Memory B cell (primary cell): ENCODE measurements around the gene ZNF552.

Source experiments
- ATAC-seq: fragments of 150-1000 bp; cut with Tn5 transposase; 2 replicates; pipeline ENCODE4 v1.10.0; 2021; ENCODE audit warnings: low read depth, mild to moderate bottlenecking, moderate library complexity
- DNase-seq, 2 donors: peaks; one replicate each; pipeline ENCODE4 v3.0.0; 2022; ENCODE audit warnings: low spot score in 2 of 2
- H3K27ac Mint-ChIP-seq: one replicate; pipeline ENCODE4 v1.8.0; 2022; ENCODE audit warnings: mild to moderate bottlenecking, moderate library complexity, mixed read lengths
- H3K27me3 Mint-ChIP-seq: one replicate; pipeline ENCODE4 v1.8.0; 2022; ENCODE audit warnings: mixed read lengths
- H3K36me3 Mint-ChIP-seq: one replicate; pipeline ENCODE4 v1.8.0; 2022; ENCODE audit warnings: mild to moderate bottlenecking, mixed read lengths
- H3K4me1 Mint-ChIP-seq: one replicate; pipeline ENCODE4 v1.8.0; 2022; ENCODE audit warnings: mixed read lengths
- H3K4me3 Mint-ChIP-seq: one replicate; pipeline ENCODE4 v1.8.0; 2022; ENCODE audit warnings: mild to moderate bottlenecking, moderate library complexity, mixed read lengths
- H3K9me3 Mint-ChIP-seq: one replicate; pipeline ENCODE4 v1.8.0; 2022; ENCODE audit warnings: mixed read lengths

Gene ZNF552

GRCh38 chr19:57779220-57779845 lies 35.4 kb downstream of the ZNF552 start:
- H3K27ac Mint-ChIP-seq, result no peak overlapping the region
- H3K27me3 Mint-ChIP-seq, result no peaks in the 10 kb centered on the region
- peaks cover 16% of the 10 kb centered on the region for H3K9me3 Mint-ChIP-seq
- H3K36me3 Mint-ChIP-seq, result peaks cover 57% of the 10 kb centered on the region
- H3K4me3 Mint-ChIP-seq, result no peak overlapping the region
- H3K4me1 Mint-ChIP-seq, result peaks cover 18% of the 10 kb centered on the region
- ATAC-seq (no peak), DNase-seq (no peak)

- no peak for ATAC-seq
- DNase-seq, result no peak
- H3K4me3 Mint-ChIP-seq, result no peak overlapping the region
- peaks cover 24% of the 10 kb centered on the region for H3K4me1 Mint-ChIP-seq
- peaks cover 19% of the 10 kb centered on the region for H3K9me3 Mint-ChIP-seq
- peaks cover 62% of the 10 kb centered on the region for H3K36me3 Mint-ChIP-seq
- no peaks in the 10 kb centered on the region for H3K27me3 Mint-ChIP-seq
- H3K27ac Mint-ChIP-seq, result no peak overlapping the region
These were observed 36.4 kb downstream of the ZNF552 start for GRCh38 chr19:57778336-57778735.

- Mint-ChIP-seq H3K27me3 (no peaks in the 10 kb centered on the region), H3K27ac (no peak overlapping the region), H3K4me3 (no peak overlapping the region), H3K36me3 (peaks cover 68% of the 10 kb centered on the region), H3K4me1 (peaks cover 30% of the 10 kb centered on the region), H3K9me3 (peaks cover 22% of the 10 kb centered on the region)
- ATAC-seq (no peak), DNase-seq (no peak)
These were observed 37.9 kb downstream of the ZNF552 start for GRCh38 chr19:57776764-57777296.

GRCh38 chr19:57773488-57773887 lies 41.2 kb downstream of the ZNF552 start:
- no peaks in the 10 kb centered on the region for H3K27me3 Mint-ChIP-seq
- DNase-seq (no peak), ATAC-seq (no peak)
- peak overlapping the region; percentile 8 for H3K4me3 Mint-ChIP-seq
- H3K4me1 Mint-ChIP-seq, result peaks cover 43% of the 10 kb centered on the region
- H3K9me3 Mint-ChIP-seq, result peaks cover 13% of the 10 kb centered on the region
- H3K36me3 Mint-ChIP-seq, result peaks cover 45% of the 10 kb centered on the region
- H3K27ac Mint-ChIP-seq, result peak overlapping the region; percentile 85

GRCh38 chr19:57771417-57771816 lies 43.3 kb downstream of the ZNF552 start:
- no peak for DNase-seq
- Mint-ChIP-seq H3K4me3 (peak overlapping the region; percentile 49), H3K36me3 (peaks cover 27% of the 10 kb centered on the region), H3K27me3 (no peaks in the 10 kb centered on the region), H3K4me1 (peaks cover 36% of the 10 kb centered on the region), H3K9me3 (peaks cover 11% of the 10 kb centered on the region), H3K27ac (peak overlapping the region; percentile 42)
- peak; percentile 19 for ATAC-seq

GRCh38 chr19:57769345-57770131 lies 45.2 kb downstream of the ZNF552 start, which contains the start of gene ZNF586:
TSS of gene ZNF586 (plus strand) at chr19:57769676. CDS start at chr19:57769843, 167 bp downstream.
- Mint-ChIP-seq H3K4me3 (peak within 1 kb of the TSS; percentile 92), H3K27ac (peak within 1 kb of the TSS; percentile 85), H3K36me3 (peaks cover 18% of the 10 kb centered on the region), H3K9me3 (peaks cover 8% of the 10 kb centered on the region), H3K27me3 (no peaks in the 10 kb centered on the region), H3K4me1 (peaks cover 25% of the 10 kb centered on the region)
- ATAC-seq (peak; percentile 97), DNase-seq (peak; percentile 72 to 75)

- no peak for ATAC-seq
- Mint-ChIP-seq H3K27ac (no peak overlapping the region), H3K9me3 (no peaks in the 10 kb centered on the region), H3K4me1 (peaks cover 3% of the 10 kb centered on the region), H3K36me3 (peaks cover 35% of the 10 kb centered on the region), H3K27me3 (no peaks in the 10 kb centered on the region), H3K4me3 (no peak overlapping the region)
- DNase-seq, result no peak
These were observed 55.6 kb downstream of the ZNF552 start for GRCh38 chr19:57759096-57759495.

GRCh38 chr19:57757941-57758340 lies 56.8 kb downstream of the ZNF552 start:
- no peak overlapping the region for H3K4me3 Mint-ChIP-seq
- no peaks in the 10 kb centered on the region for H3K27me3 Mint-ChIP-seq
- no peaks in the 10 kb centered on the region for H3K9me3 Mint-ChIP-seq
- peaks cover 3% of the 10 kb centered on the region for H3K4me1 Mint-ChIP-seq
- DNase-seq (no peak), ATAC-seq (no peak)
- no peak overlapping the region for H3K27ac Mint-ChIP-seq
- H3K36me3 Mint-ChIP-seq, result peaks cover 46% of the 10 kb centered on the region
